ENCODE measurements around the gene EYS.

EYS gene

DNA sequence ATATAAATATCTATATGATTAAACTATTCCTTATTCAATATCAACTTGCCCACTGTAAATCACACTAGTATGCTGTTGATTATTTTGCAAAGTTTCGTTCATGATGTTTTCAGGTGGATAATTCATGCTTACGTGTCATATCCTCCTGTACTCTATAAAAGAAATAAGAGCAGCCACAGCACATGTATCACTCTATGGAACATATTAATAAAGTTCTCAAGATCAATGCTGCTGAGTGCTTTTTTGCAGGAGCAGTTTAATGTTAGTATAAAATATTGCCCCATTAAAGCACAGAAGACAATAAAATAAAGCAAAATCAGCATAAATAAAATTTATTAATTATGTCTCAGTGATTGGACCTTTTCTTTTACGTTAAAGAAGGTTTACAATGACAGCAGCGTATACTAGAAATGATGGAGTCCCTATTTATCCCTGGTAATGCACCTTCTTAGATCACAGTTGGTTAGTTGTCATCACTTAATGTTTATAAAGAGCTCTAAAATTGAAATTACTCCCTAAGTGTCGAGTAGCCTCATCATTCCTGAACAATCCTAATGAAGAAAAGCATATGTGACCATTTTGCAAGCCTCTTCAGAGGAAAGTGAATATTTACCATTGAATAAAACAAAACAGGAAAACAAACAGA lies 517.7 kb downstream of the EYS start:
- TF ChIP-seq, protein P1, sequence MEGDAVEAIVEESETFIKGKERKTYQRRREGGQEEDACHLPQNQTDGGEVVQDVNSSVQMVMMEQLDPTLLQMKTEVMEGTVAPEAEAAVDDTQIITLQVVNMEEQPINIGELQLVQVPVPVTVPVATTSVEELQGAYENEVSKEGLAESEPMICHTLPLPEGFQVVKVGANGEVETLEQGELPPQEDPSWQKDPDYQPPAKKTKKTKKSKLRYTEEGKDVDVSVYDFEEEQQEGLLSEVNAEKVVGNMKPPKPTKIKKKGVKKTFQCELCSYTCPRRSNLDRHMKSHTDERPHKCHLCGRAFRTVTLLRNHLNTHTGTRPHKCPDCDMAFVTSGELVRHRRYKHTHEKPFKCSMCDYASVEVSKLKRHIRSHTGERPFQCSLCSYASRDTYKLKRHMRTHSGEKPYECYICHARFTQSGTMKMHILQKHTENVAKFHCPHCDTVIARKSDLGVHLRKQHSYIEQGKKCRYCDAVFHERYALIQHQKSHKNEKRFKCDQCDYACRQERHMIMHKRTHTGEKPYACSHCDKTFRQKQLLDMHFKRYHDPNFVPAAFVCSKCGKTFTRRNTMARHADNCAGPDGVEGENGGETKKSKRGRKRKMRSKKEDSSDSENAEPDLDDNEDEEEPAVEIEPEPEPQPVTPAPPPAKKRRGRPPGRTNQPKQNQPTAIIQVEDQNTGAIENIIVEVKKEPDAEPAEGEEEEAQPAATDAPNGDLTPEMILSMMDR (conservative IDR thresholded peaks at IDR 0.05), result no peak
- no peak overlapping the region for H3K27ac ChIP-seq

DNA sequence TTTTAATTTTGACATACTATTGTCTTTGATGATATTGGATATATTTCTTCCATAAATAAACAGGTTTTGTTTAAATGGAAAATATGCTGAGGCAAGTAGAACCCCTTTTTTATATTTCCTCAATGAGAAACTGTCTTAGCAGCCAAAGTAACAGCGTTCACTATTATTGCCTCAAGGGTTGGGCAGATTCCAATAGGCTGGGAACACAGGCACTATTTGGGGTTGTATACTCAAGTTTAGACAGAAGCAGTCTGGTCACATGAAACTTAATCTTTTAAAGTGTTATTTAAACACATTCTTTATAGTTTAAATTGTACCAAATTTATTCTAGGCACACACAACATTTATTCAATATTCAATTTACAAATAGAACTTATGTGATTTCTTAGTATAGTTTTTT lies 520.2 kb downstream of the EYS start:
- no peak overlapping the region for H3K27ac ChIP-seq
- TF ChIP-seq, protein P1 (conservative IDR thresholded peaks at IDR 0.05), result no peak

DNA sequence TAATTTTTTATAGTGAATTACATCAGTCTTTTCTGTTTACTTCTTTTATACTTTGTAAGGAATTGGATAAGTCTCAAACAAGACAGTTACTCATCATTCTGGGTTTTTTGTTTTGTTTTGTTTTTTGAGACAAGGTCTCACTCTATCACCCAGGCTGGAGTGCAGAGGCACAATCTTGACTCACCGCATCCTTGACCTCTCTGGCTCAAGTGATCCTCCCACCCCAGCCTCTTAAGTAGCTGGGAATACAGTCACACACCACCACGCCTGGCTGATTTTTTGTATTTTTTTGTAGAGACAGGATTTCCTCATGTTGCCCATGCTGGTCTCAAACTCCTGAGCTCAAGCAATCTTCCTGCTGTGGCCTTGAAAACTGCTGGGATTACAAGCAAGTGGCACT lies 524.3 kb downstream of the EYS start:
- no peak overlapping the region for H3K27ac ChIP-seq
- TF ChIP-seq, protein P1 (conservative IDR thresholded peaks at IDR 0.05), result no peak

DNA sequence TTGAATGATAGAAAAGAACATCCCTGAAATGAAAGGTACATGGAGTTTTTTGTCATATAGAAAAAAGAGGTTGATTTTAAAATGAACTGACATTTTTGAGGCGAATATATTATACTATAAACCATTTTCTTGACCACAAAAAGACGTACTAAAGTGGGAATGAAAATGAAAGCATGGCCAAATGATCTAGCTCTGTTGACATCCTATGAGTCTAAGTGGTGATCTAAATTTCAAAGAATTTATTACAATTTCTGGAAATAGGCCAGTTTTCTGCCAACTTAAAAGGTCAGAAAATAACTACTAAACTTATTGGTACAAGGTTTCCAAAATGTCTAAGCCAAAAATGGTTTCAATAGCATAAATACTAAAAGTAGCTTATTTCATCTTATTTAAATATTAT lies 536.8 kb downstream of the EYS start:
- no peak overlapping the region for H3K27ac ChIP-seq
- TF ChIP-seq, protein P1 (conservative IDR thresholded peaks at IDR 0.05), result no peak

DNA sequence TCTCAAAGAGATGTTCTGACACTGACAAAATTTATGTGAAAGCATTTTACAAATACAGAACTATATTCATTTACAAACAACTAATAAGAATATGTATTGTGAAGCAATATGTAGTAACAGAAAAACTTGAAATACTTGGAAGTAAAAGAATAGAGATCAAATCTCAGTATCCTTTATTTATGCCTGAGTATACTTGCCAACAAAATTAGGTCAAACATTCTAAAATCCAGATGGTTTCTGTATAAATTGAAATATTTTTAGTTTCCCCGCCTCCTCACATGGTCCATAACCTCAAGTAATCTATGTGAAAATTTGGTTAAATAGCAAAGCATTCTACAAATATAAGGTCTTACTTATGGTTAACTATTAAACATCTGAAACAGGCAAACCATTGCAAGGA lies 545.4 kb downstream of the EYS start:
- H3K27ac ChIP-seq, result no peak overlapping the region
- TF ChIP-seq, protein P1 (conservative IDR thresholded peaks at IDR 0.05), result no peak

DNA sequence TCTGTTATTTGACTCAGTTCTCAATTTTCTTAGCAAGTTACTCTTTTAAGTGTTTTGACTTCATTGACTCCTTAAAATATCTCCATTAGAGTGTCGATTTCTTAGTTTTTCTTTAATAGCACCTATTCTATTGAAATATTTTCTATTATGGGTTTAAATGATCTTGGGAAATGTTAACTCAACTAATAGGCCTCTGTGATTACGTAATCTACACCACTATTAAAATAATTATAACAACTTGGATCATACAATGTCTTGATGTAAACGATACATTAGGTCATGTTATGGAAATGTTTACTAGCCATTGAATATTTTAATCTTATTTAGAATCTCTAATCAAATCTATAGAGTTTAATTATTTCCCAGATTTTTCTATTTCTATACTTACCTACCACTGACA lies 550.0 kb downstream of the EYS start:
- TF ChIP-seq, protein P1 (conservative IDR thresholded peaks at IDR 0.05), result no peak
- no peak overlapping the region for H3K27ac ChIP-seq

DNA sequence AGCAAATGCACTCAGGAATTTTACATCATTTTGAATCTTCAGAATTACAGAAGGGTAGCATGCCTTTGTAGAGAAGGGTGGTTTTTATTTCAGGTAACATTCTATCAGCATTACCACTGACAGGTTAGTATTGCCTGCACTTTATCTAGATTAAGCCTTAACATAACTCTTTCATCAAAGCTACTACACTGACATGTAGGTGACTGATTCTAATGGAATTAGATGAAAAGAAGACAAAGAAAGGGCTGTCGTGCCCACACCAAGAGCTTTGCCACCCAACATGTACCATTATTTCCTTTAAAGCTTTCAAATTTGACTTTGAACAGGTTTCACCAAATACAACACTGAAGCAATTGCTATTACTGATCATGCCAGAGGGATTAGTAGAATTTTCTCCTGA lies 551.9 kb downstream of the EYS start:
- TF ChIP-seq, protein P1 (conservative IDR thresholded peaks at IDR 0.05), result no peak
- no peak overlapping the region for H3K27ac ChIP-seq

Data from VCaP (cell line).